ENCODE results near the gene ROBO1. TPM values are rescaled to one million over a fixed set of nuclear protein-coding genes. Genes with fewer than 3 reads are reported as not detected.

ROBO1 gene
- total and polyA plus RNA-seq, 2 of the 13 experiments (the other 11 are each of a cell fraction or from before 2014, with no cell fraction given): 52.2 to 71.0 TPM

GRCh38 chr3:78785004-78785403 lies 982.8 kb downstream of the ROBO1 start (continued):
- TF ChIP-seq SIN3B (IDR thresholded peaks at IDR 0.05; ENCODE audit: low read length) (no peak), ZNF101 (CRISPR knock-in tag; IDR thresholded peaks at IDR 0.05; ENCODE audit: borderline replicate concordance, low read depth) (no peak), CREB1 (IDR thresholded peaks at IDR 0.05) (no peak), CREB1 (CRISPR knock-in tag; IDR thresholded peaks at IDR 0.05) (no peak), CSRNP2 (CRISPR knock-in tag; conservative IDR thresholded peaks at IDR 0.05; ENCODE audit: low read depth) (no peak), TERF1 (CRISPR knock-in tag; IDR thresholded peaks at IDR 0.05) (no peak), ZNF784 (CRISPR knock-in tag; IDR thresholded peaks at IDR 0.05; ENCODE audit: borderline replicate concordance) (no peak), U2AF1 (optimal IDR thresholded peaks at IDR 0.05; ENCODE audit: low read depth, low read length) (no peak)

GRCh38 chr3:78781351-78781750 lies 986.4 kb downstream of the ROBO1 start:
- intact Hi-C loops (cut with micrococcal nuclease; ENCODE audit: unreplicated experiment): no loop called here
- H3K9me3 ChIP-seq (ENCODE audit: low read length): no peaks in the 10 kb centered on the region
- H3K27ac ChIP-seq (ENCODE audit: extremely low read length, insufficient read depth, low read length): no peak overlapping the region
- H3K4me3 ChIP-seq (replicated peaks in 1 of 3; ENCODE audit: insufficient read depth in 1 of 3, low read depth in 2 of 3, low read length in 3 of 3): no peak overlapping the region
- no peak overlapping the region for H3K4me2 ChIP-seq (ENCODE audit: low read depth, low read length)
- H3K79me2 ChIP-seq (ENCODE audit: insufficient read depth, low read length): peaks cover 27% of the 10 kb centered on the region
- ChIA-PET POLR2A (no interaction called here), CTCF (ENCODE audit: low intra/inter-chr PET ratio, low total read pairs) (no interaction called here)
- in situ Hi-C loops (cut with HindIII; ENCODE audit: extremely low pct_ligation_motif_present, low pct_unique_long_range_greater_than_20kb): no loop called here
- no TSS peak for BruUV-seq (replicated peaks)
- ATAC-seq (no peak), DNase-seq (ENCODE audit: low spot score) (no peak), FAIRE-seq (no peak)
- H3K36me3 ChIP-seq (replicated peaks in 1 of 2; ENCODE audit: control insufficient read depth in 1 of 2, insufficient read depth in 2 of 2, low read length in 2 of 2): no peaks in the 10 kb centered on the region
- no peaks in the 10 kb centered on the region for H4K20me1 ChIP-seq (ENCODE audit: insufficient read depth, low read length)
- no peak overlapping the region for H2AFZ ChIP-seq (ENCODE audit: low read length)
- TF ChIP-seq ZNF337 (CRISPR knock-in tag; IDR thresholded peaks at IDR 0.05; ENCODE audit: borderline replicate concordance, low read depth) (no peak), TBP (CRISPR knock-in tag; IDR thresholded peaks at IDR 0.05) (no peak), KLF15 (CRISPR knock-in tag; IDR thresholded peaks at IDR 0.05; ENCODE audit: borderline replicate concordance) (no peak), MAZ (IDR thresholded peaks at IDR 0.05; ENCODE audit: borderline replicate concordance, low read depth, low read length) (no peak), MAZ (CRISPR knock-in tag; IDR thresholded peaks at IDR 0.05; ENCODE audit: low read depth) (no peak), ZNF142 (CRISPR knock-in tag; IDR thresholded peaks at IDR 0.05) (no peak), BRCA1 (CRISPR knock-in tag; IDR thresholded peaks at IDR 0.05) (no peak)
- no peak overlapping the region for H3K9ac ChIP-seq (ENCODE audit: insufficient read depth, low read depth, low read length)
- 0 out of 2 replicates have a peak, but pooled peaks cover 9% of the 10 kb centered on the region for H3K4me1 ChIP-seq (ENCODE audit: insufficient read depth, low read length)
- H3K27me3 ChIP-seq (ENCODE audit: control insufficient read depth in 1 of 2, insufficient read depth in 2 of 2, low read length in 2 of 2): no peaks in the 10 kb centered on the region
